Bronchial epithelial cell (primary cell): ENCODE measurements around the gene HMCES. TPM values are rescaled to one million over a fixed set of nuclear protein-coding genes. Genes with fewer than 3 reads are reported as not detected.

ENCODE experiments used
- DNase-seq: peaks from one replicate; pipeline ENCODE4 v3.0.0-alpha.2; 2010; ENCODE audit warnings: low read depth
- FAIRE-seq: peaks from 2 replicates; lab custom pipeline; 2011; peaks lifted over from hg19 to GRCh38; lab: Jason Lieb, UNC
- H3K27me3 ChIP-seq: 2 replicates; pipeline ENCODE4 v1.5.1; 2011; ENCODE audit warnings: low read length; ENCODE audit not compliant: control insufficient read depth, insufficient read depth
- H3K36me3 ChIP-seq: 2 replicates; pipeline ENCODE4 v1.5.1; 2011; ENCODE audit warnings: low read length; ENCODE audit not compliant: control insufficient read depth, insufficient read depth
- H3K4me3 ChIP-seq: 2 replicates; pipeline ENCODE4 v1.5.1; 2011; ENCODE audit warnings: mild to moderate bottlenecking, low read depth, low read length, control low read depth
- total RNA-seq: library from RNA; depleted of rRNA; stranded (reverse); fragments of >200 nt; gene quantifications from 2 replicates; pipeline ENCODE4 v1.2.1, GENCODE V29; 2014
- TF ChIP-seq, protein P1 (sequence below): IDR thresholded peaks from 2 replicates; pipeline ENCODE4 v1.5.1; 2011; ENCODE audit warnings: mild to moderate bottlenecking, moderate library complexity, low read length, control low read depth, inconsistent platforms; ENCODE audit not compliant: insufficient read depth, severe bottlenecking

HMCES gene
- total RNA-seq, 1 donor from 2014 or later: 30.5 TPM

DNA sequence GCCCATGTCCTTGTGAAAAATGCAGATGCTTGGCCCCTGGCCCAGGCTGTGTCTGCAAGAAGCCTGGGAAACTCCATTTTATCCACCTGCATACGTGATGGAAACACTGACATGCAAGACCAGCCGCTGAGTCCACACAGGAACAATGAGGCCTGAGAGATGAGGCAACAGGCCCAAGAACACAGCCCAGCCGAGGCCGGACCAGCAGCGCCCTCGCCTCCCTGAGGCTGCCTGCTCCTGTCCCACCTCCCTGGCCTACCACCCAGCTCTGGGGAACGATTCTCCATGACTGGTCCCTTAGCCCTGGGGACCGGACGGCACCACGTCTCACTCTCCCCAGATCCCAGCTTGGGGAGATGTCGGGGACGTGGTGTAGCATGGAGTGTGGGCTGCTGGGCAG, 47.5 kb downstream of the HMCES start:
- DNase-seq: no peak
- no peaks in the 10 kb centered on the region for H3K36me3 ChIP-seq
- H3K4me3 ChIP-seq: no peak overlapping the region
- FAIRE-seq: no peak
- TF ChIP-seq, protein P1, sequence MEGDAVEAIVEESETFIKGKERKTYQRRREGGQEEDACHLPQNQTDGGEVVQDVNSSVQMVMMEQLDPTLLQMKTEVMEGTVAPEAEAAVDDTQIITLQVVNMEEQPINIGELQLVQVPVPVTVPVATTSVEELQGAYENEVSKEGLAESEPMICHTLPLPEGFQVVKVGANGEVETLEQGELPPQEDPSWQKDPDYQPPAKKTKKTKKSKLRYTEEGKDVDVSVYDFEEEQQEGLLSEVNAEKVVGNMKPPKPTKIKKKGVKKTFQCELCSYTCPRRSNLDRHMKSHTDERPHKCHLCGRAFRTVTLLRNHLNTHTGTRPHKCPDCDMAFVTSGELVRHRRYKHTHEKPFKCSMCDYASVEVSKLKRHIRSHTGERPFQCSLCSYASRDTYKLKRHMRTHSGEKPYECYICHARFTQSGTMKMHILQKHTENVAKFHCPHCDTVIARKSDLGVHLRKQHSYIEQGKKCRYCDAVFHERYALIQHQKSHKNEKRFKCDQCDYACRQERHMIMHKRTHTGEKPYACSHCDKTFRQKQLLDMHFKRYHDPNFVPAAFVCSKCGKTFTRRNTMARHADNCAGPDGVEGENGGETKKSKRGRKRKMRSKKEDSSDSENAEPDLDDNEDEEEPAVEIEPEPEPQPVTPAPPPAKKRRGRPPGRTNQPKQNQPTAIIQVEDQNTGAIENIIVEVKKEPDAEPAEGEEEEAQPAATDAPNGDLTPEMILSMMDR: no peak
- H3K27me3 ChIP-seq: no peaks in the 10 kb centered on the region

DNA sequence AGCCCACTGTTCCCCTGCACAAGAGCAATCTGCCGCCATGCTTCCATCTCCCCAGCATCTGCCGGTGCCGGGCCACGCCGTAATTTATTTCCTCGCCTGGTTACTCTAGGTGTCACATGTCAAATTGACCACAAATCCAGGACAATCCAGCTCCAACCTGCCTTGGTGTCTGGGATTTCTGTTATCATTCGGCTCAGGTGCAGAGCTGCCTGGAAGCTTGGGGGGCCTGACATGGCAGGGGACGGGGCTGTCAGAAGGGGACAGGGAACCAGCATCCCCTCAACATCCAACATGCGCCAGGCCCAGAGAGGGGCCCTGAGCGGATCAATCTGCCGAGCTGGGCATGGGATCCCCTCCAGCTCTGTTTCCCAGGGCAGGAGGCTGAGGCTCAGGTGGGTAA, 47.9 kb downstream of the HMCES start:
- H3K27me3 ChIP-seq: peaks cover 1% of the 10 kb centered on the region
- H3K36me3 ChIP-seq: no peaks in the 10 kb centered on the region
- TF ChIP-seq, protein P1: no peak
- DNase-seq: no peak
- H3K4me3 ChIP-seq: no peak overlapping the region
- FAIRE-seq: no peak

DNA sequence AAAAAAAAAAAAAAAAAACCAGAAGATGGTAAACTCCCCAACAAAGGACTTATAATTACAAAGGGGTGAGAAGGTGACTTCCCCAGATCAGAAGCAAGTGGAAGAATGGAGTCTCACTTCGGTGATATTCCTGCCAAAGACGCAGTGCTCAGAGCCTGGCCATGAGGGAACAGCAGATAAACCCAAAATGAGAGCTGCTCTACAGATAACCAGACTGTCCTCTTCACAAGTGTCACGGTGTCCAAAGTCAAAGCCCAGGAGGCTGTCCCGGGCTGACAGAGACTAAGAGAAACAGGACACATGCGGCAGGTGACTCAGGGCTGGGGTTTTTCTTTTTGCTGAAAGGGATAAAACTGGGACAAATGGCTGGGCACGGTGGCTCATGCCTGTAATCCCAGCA, 48.8 kb downstream of the HMCES start:
- TF ChIP-seq, protein P1: no peak
- DNase-seq (no peak), FAIRE-seq (no peak)

DNA sequence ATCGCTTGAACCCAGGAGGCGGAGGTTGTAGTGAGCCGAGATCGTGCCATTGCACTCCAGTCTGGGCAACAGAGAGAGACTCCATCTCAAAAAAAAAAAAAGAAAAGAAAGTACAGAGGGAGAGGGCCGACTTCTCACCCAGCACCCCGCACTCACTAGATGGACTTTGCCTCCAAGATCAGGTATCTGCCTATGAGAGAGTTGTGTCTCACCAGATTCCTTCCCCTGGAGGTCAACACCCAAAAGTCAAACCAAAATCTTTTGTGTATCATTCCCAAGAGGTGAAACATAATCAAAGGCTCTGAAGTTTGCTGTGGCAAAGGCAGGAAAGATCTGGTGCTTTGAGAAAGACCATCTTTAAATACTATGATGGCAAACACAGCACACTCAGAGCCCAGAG, 51.2 kb downstream of the HMCES start:
- Histone ChIP-seq H3K27me3 (peaks cover 1% of the 10 kb centered on the region), H3K36me3 (no peaks in the 10 kb centered on the region), H3K4me3 (no peak overlapping the region)
- no peak for DNase-seq
- FAIRE-seq: no peak
- TF ChIP-seq, protein P1: no peak

More for the DNA sequence above, 48.8 kb downstream of the HMCES start:
- Histone ChIP-seq H3K27me3 (peaks cover 1% of the 10 kb centered on the region), H3K36me3 (no peaks in the 10 kb centered on the region), H3K4me3 (no peak overlapping the region)

DNA sequence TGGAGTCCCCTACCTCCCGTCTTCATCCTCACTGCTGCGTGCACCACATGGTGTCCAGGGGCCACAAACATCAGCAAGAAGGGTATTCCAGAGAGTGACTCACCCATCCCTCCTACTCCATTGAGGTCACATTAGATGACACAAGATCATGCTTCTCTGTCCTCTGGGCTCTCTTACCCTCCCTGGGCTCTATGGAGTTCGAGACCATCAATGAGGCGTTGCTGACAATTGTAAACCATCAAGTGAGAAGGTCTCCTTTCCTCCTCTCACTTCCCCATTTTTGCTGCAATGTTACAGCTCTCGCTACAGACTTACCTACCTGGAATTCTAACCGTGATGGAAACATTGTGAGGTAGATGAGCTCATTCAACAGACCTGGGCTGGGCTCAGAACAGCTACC, 51.7 kb downstream of the HMCES start:
- peak; percentile 7 for FAIRE-seq
- H3K27me3 ChIP-seq: peaks cover 1% of the 10 kb centered on the region
- no peaks in the 10 kb centered on the region for H3K36me3 ChIP-seq
- DNase-seq: no peak
- H3K4me3 ChIP-seq: no peak overlapping the region
- TF ChIP-seq, protein P1: no peak

DNA sequence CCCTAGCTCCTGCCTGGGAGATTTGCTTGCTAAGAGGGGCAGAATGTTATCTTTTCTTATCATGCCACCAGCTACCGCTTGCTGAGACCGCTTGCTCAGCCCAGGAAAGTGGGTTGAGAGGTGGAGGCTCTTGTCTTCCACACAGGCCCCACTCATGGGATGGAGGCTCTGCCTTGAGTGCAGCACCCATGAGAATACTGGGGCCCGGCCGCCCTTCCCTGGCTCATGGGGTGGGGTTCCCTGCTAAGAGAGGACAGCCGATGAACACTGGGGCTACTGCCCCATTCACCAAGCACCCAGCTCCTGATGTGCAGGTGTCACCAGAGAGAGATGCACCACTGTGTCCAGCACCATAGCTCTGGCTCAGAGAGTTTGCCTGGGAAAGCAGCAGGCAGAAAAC, 55.2 kb downstream of the HMCES start:
- FAIRE-seq: no peak
- no peak for DNase-seq

More for the DNA sequence above, 55.2 kb downstream of the HMCES start:
- TF ChIP-seq, protein P1: no peak
- no peaks in the 10 kb centered on the region for H3K36me3 ChIP-seq
- peaks cover 1% of the 10 kb centered on the region for H3K27me3 ChIP-seq
- no peak overlapping the region for H3K4me3 ChIP-seq
